ENCODE data around the gene KDF1. TPM values are rescaled to one million over a fixed set of nuclear protein-coding genes. Genes with fewer than 3 reads are reported as not detected.

Gene KDF1
- total and polyA plus RNA-seq, 2 of the 13 experiments (the other 11 are each of a cell fraction or from before 2014, with no cell fraction given) = 1.9 to 4.9 TPM

GRCh38 chr1:27003745-27004470, 43.6 kb upstream of the KDF1 start (continued):
- TF ChIP-seq, protein P1, sequence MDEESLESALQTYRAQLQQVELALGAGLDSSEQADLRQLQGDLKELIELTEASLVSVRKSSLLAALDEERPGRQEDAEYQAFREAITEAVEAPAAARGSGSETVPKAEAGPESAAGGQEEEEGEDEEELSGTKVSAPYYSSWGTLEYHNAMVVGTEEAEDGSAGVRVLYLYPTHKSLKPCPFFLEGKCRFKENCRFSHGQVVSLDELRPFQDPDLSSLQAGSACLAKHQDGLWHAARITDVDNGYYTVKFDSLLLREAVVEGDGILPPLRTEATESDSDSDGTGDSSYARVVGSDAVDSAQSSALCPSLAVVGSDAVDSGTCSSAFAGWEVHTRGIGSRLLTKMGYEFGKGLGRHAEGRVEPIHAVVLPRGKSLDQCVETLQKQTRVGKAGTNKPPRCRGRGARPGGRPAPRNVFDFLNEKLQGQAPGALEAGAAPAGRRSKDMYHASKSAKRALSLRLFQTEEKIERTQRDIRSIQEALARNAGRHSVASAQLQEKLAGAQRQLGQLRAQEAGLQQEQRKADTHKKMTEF (CRISPR knock-in tag; IDR thresholded peaks at IDR 0.05) = peak; percentile 21; the same call in 1 of the 2 replicates
- TF ChIP-seq ZFX (CRISPR knock-in tag; IDR thresholded peaks at IDR 0.05; ENCODE audit: low read depth) (peak; percentile 33; the same call in 1 of the 2 replicates), PAF1 (CRISPR knock-in tag; IDR thresholded peaks at IDR 0.05) (peak; percentile 47; the same call in 1 of the 2 replicates)
- TF ChIP-seq, protein P2, sequence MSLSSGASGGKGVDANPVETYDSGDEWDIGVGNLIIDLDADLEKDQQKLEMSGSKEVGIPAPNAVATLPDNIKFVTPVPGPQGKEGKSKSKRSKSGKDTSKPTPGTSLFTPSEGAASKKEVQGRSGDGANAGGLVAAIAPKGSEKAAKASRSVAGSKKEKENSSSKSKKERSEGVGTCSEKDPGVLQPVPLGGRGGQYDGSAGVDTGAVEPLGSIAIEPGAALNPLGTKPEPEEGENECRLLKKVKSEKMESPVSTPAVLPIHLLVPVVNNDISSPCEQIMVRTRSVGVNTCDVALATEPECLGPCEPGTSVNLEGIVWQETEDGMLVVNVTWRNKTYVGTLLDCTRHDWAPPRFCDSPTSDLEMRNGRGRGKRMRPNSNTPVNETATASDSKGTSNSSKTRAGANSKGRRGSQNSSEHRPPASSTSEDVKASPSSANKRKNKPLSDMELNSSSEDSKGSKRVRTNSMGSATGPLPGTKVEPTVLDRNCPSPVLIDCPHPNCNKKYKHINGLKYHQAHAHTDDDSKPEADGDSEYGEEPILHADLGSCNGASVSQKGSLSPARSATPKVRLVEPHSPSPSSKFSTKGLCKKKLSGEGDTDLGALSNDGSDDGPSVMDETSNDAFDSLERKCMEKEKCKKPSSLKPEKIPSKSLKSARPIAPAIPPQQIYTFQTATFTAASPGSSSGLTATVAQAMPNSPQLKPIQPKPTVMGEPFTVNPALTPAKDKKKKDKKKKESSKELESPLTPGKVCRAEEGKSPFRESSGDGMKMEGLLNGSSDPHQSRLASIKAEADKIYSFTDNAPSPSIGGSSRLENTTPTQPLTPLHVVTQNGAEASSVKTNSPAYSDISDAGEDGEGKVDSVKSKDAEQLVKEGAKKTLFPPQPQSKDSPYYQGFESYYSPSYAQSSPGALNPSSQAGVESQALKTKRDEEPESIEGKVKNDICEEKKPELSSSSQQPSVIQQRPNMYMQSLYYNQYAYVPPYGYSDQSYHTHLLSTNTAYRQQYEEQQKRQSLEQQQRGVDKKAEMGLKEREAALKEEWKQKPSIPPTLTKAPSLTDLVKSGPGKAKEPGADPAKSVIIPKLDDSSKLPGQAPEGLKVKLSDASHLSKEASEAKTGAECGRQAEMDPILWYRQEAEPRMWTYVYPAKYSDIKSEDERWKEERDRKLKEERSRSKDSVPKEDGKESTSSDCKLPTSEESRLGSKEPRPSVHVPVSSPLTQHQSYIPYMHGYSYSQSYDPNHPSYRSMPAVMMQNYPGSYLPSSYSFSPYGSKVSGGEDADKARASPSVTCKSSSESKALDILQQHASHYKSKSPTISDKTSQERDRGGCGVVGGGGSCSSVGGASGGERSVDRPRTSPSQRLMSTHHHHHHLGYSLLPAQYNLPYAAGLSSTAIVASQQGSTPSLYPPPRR (CRISPR knock-in tag; IDR thresholded peaks at IDR 0.05; ENCODE audit: borderline replicate concordance) = peak; percentile 73; the same call in 1 of the 2 replicates
